Ascending aorta (tissue), 2 donors: Measurements from ENCODE around the gene ZNF599. TPM values are rescaled to one million over a fixed set of nuclear protein-coding genes. Genes with fewer than 3 reads are reported as not detected.

ENCODE experiments used
- DNase-seq, 2 donors: peaks; one replicate each; pipeline ENCODE4 v3.0.0-alpha.2; 2019; ENCODE audit warnings: low spot score in 2 of 2
- H3K27ac ChIP-seq, 2 donors: fragments of 200-600 bp; sonication (generic); one replicate each; pipeline ENCODE4 v1.5.1; 2016 to 2017; ENCODE audit warnings: mild to moderate bottlenecking in 1 of 2
- H3K27me3 ChIP-seq: fragments of 200-600 bp; sonication (generic); one replicate; pipeline ENCODE4 v1.5.1; 2017
- H3K36me3 ChIP-seq, 2 donors: fragments of 200-600 bp; sonication (generic); one replicate each; pipeline ENCODE4 v1.5.1; 2016
- H3K4me1 ChIP-seq, 2 donors: fragments of 200-600 bp; sonication (generic); one replicate each; pipeline ENCODE4 v1.5.1; 2016 to 2017; ENCODE audit warnings: mild to moderate bottlenecking in 1 of 2
- H3K4me3 ChIP-seq, 2 donors: fragments of 200-600 bp; sonication (generic); one replicate each; pipeline ENCODE4 v1.5.1; 2016 to 2017; ENCODE audit warnings: mild to moderate bottlenecking in 1 of 2
- H3K9me3 ChIP-seq, 2 donors: fragments of 200-600 bp; sonication (generic); one replicate each; pipeline ENCODE4 v1.5.1; 2016
- intact Hi-C: fragments of 100-400 bp; cut with DNase I; formaldehyde crosslinking; loops from one replicate; pipeline ENCODE4 v1.15.1; 2023
- total RNA-seq: library from RNA; depleted of rRNA; stranded (reverse); fragments of >200 nt; gene quantifications from one replicate; pipeline ENCODE4 v1.1.0, GENCODE V29; 2016
- TF ChIP-seq, protein P1 (sequence below), 3 experiments: fragments of 200-600 bp in 2 of 3; fragments of 450-650 bp in 1 of 3; sonication (generic) in 2 of 3; IDR thresholded peaks; one replicate each; pipeline ENCODE4 v1.5.1; 2016 to 2019; ENCODE audit warnings: antibody characterized with exemption in 3 of 3, mild to moderate bottlenecking in 1 of 3, moderate library complexity in 1 of 3

The ZNF599 gene
- total RNA-seq, 1 donor from 2014 or later: 2.2 TPM

DNA sequence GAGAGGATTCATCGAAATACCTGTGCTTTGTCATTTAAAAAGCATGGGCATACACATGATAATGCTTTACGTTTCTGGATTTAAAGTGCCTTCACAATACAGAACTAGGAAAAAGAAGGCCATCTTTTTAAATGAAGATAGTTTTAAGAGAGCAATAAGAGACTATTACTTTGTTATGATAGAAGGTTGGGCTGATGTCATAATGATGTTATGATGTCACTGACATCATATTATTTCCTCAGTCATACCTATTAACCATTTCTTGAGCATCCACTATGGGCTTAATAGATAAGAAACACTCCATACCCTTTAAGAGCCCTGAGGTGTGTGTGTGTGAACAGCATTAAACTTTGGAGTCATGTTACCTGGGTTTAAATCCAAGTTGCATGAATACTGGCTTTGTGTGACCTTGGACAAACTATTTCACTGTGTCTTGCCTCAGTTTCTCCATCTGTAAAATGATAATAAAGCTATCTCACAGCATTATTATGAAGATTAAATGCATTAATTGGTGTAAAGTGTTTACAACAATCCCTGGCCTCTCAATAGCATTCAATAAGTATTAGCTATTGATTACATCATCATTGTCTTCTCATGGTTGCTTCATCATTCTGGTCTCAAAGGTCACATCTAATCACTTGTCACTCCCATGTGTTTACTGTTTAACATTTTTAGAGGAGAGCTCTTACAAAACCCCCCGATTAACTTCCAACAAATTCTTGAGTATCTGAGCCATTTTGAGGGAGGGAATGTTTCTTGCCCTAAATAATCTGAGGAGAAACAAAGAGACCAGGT lies 27.9 kb downstream of the ZNF599 start:
- no peak for DNase-seq
- Histone ChIP-seq H3K4me1 (no peaks in the 10 kb centered on the region), H3K4me3 (no peak overlapping the region), H3K36me3 (peaks cover 18 to 59% of the 10 kb centered on the region in 2 donors), H3K9me3 (peaks cover 76 to 100% of the 10 kb centered on the region in 2 donors), H3K27ac (no peak overlapping the region), H3K27me3 (no peaks in the 10 kb centered on the region)
- TF ChIP-seq, protein P1, sequence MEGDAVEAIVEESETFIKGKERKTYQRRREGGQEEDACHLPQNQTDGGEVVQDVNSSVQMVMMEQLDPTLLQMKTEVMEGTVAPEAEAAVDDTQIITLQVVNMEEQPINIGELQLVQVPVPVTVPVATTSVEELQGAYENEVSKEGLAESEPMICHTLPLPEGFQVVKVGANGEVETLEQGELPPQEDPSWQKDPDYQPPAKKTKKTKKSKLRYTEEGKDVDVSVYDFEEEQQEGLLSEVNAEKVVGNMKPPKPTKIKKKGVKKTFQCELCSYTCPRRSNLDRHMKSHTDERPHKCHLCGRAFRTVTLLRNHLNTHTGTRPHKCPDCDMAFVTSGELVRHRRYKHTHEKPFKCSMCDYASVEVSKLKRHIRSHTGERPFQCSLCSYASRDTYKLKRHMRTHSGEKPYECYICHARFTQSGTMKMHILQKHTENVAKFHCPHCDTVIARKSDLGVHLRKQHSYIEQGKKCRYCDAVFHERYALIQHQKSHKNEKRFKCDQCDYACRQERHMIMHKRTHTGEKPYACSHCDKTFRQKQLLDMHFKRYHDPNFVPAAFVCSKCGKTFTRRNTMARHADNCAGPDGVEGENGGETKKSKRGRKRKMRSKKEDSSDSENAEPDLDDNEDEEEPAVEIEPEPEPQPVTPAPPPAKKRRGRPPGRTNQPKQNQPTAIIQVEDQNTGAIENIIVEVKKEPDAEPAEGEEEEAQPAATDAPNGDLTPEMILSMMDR (IDR thresholded peaks at IDR 0.05): no peak
- intact Hi-C loops: no loop called here

- TF ChIP-seq, protein P1 (IDR thresholded peaks at IDR 0.05): no peak
- H3K36me3 ChIP-seq: peaks cover 29 to 42% of the 10 kb centered on the region in 2 donors
- no peak for DNase-seq
- H3K4me1 ChIP-seq: peaks cover 9 to 22% of the 10 kb centered on the region in 2 donors
- peaks cover 25 to 32% of the 10 kb centered on the region in 2 donors for H3K9me3 ChIP-seq
- H3K27me3 ChIP-seq: no peaks in the 10 kb centered on the region
- peak overlapping the region; percentile 97 to 98 for H3K27ac ChIP-seq
- intact Hi-C loops: loop anchor here (1.0 kb wide), 1 partner anchor 57 kb away; the partner anchor contains the start of genes SCGB2B2 and ZNF302
- H3K4me3 ChIP-seq: peak overlapping the region; percentile 62 to 94
Observed at GRCh38 chr19:34734537-34735103, 38.4 kb downstream of the ZNF599 start.

DNA sequence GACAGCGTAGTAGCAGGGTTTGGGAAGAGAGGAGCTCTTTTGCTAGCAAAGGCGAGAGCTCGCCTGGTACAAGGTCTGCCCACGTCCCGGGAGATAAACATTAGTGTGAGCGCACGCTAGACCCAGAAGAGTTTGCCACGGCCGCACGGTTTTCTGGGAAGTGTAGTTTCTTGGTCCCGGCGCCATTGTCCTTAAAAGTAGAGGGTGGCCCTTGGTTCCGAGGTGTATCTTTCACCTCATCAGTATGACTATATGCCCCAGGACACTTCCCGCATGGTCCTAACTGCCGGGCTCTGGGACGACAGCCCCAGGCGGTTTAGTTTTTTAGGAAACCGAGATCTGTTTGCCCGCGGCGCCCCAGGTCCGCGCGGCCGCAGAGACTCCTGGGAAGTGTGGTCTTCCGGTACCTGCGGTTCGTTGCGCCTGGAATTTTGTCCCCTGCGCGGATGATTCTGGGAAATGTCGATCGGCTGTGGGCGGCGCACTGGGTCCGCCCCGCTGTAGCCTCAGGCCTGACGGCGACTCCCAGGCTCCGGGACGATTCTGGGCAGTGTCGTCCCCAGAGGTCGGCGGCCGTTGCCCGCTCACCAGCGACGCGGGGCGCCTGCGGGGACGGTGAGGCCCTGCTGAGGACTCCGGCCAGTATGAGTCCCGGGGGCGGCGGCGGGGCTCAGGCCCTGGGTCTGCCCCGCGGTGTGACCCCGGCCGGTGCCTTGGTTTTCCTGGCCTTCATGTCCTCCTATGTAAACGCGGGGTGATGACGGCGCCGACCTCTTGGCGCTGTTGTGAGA lies 39.1 kb downstream of the ZNF599 start, which contains the start of gene ZNF181:
Gene ZNF181 (plus strand): TSS at position 498 of the 791 bp plus-strand sequence. CDS start 795 bp downstream, outside the sequence.
- intact Hi-C loops: loop anchor here (1.0 kb wide), 2 partner anchors 39 to 57 kb away; partner anchors contain the start of genes SCGB2B2, ZNF302 and ZNF599
- H3K4me1 ChIP-seq: peaks cover 9 to 22% of the 10 kb centered on the region in 2 donors
- H3K27me3 ChIP-seq: no peaks in the 10 kb centered on the region
- peak within 1 kb of the TSS; percentile 97 to 98 for H3K27ac ChIP-seq
- peaks cover 22 to 36% of the 10 kb centered on the region in 2 donors for H3K36me3 ChIP-seq
- TF ChIP-seq, protein P1 (IDR thresholded peaks at IDR 0.05): no peak
- peak; percentile 42 to 94 for DNase-seq
- H3K9me3 ChIP-seq: peaks cover 18 to 25% of the 10 kb centered on the region in 2 donors
- H3K4me3 ChIP-seq: peak within 1 kb of the TSS; percentile 62 to 94

DNA sequence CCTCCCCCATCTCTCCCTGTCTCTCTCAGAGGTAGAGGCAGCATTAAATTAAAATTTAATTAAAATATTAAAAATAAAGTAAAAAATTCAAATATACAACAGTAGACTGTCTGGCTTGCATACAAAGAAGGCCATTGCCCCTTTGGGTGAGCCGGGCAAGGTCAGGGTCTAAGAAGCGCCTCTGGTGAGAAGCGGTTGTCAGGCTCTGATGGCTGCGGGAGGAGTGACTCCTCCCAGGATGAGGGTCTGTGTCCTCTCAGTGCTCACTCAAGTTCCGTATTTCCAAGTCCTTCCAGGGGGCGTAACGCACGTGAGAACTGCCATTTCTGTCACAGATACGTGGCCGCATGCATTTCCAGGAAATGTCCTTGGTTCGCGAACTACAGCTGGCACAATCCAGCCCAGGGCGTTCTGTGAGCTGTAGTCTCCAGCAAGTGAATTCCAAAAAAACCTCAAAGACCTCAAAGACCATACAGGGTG lies 39.7 kb downstream of the ZNF599 start:
- Histone ChIP-seq H3K36me3 (peaks cover 16 to 29% of the 10 kb centered on the region in 2 donors), H3K9me3 (peaks cover 12 to 20% of the 10 kb centered on the region in 2 donors), H3K4me1 (peaks cover 9 to 22% of the 10 kb centered on the region in 2 donors), H3K27me3 (no peaks in the 10 kb centered on the region), H3K4me3 (peak overlapping the region; percentile 62 to 94), H3K27ac (peak overlapping the region; percentile 97 to 98)
- peak; percentile 15 to 88 for DNase-seq
- intact Hi-C loops: loop anchor here (1.0 kb wide), 1 partner anchor 40 kb away; the partner anchor contains the start of gene ZNF599
- TF ChIP-seq, protein P1 (IDR thresholded peaks at IDR 0.05): no peak
